Esophagus squamous epithelium (tissue), 5 donors: ENCODE data around the gene CAV2. TPM values are rescaled to one million over a fixed set of nuclear protein-coding genes. Genes with fewer than 3 reads are reported as not detected.

ENCODE experiments used
- DNase-seq: peaks from one replicate; lab custom pipeline; 2025; lab: John Stamatoyannopoulos, UW
- H3K27ac ChIP-seq, 4 donors: fragments of 200-600 bp; sonication (generic); one replicate each; pipeline ENCODE4 v1.5.1; 2016 to 2019; ENCODE audit warnings: mild to moderate bottlenecking in 1 of 4
- H3K27me3 ChIP-seq, 4 donors: fragments of 200-600 bp; sonication (generic); 1 replicate in 3 of 4; 2 replicates in 1 of 4; pipeline versions ENCODE4 v1.5.1 to v1.6.0; 2017 to 2021; ENCODE audit warnings: antibody characterized with exemption in 1 of 4
- H3K36me3 ChIP-seq, 3 donors: fragments of 200-600 bp; sonication (generic); one replicate each; pipeline ENCODE4 v1.5.1; 2016 to 2019
- H3K4me1 ChIP-seq, 3 donors: fragments of 200-600 bp; sonication (generic); one replicate each; pipeline ENCODE4 v1.5.1; 2017 to 2019
- H3K4me3 ChIP-seq, 4 donors: fragments of 200-600 bp; sonication (generic); 1 replicate in 3 of 4; 2 replicates in 1 of 4; pipeline ENCODE4 v1.5.1; 2016 to 2019; ENCODE audit warnings: mild to moderate bottlenecking in 2 of 4, moderate library complexity in 1 of 4
- H3K9me3 ChIP-seq, 3 donors: fragments of 200-600 bp; sonication (generic); one replicate each; pipeline ENCODE4 v1.5.1; 2016 to 2019
- CTCF ChIP-seq, 6 experiments: fragments of 450-650 bp in 4 of 6; fragments of 200-600 bp in 2 of 6; sonication (generic) in 2 of 6; IDR thresholded peaks; one replicate each; pipeline ENCODE4 v1.5.1; 2016 to 2019; ENCODE audit warnings: antibody characterized with exemption in 6 of 6, mild to moderate bottlenecking in 4 of 6, moderate library complexity in 4 of 6
- POLR2A ChIP-seq, 4 donors: fragments of 450-650 bp; IDR thresholded peaks; one replicate each; pipeline ENCODE4 v1.6.1; 2017; ENCODE audit warnings: antibody characterized with exemption in 4 of 4, mild to moderate bottlenecking in 4 of 4, moderate library complexity in 3 of 4
- WGBS, 2 donors: methylation state at CpG; one replicate each; pipeline ENCODE4 v1.1.5; 2018; 5-methylcytosine and 5-hydroxymethylcytosine counted together
- intact Hi-C: fragments of 100-400 bp; cut with DNase I; formaldehyde crosslinking; loops from one replicate; pipeline ENCODE4 v1.15.0; 2022
- total RNA-seq, 4 donors: library from RNA; depleted of rRNA; stranded (reverse); fragments of >200 nt; gene quantifications; one replicate each; pipeline ENCODE4 v1.1.0, GENCODE V29; 2016
- donor health status: DM: yes; HTN: yes; CAD: no.

Gene CAV2
- total RNA-seq, 4 donors from 2014 or later, result 31.8 to 85.3 (median 73.4) TPM

- peaks cover 19 to 87% (median 27%) of the 10 kb centered on the region in 3 donors for H3K4me1 ChIP-seq
- DNase-seq, result no peak
These were observed 28.7 kb downstream of the CAV2 start for GRCh38 chr7:116528008-116528789.

GRCh38 chr7:116529250-116529649, 29.7 kb downstream of the CAV2 start:
- H3K4me3 ChIP-seq, result peak overlapping the region in 2 of 4 donors; percentile 62 to 90
- WGBS, 2 donors, result 23 to 25% methylated on average over 1 of the region's 1 CpG
- peaks cover 19 to 76% (median 20%) of the 10 kb centered on the region in 3 donors for H3K4me1 ChIP-seq
- intact Hi-C loops, result loop anchor here (5.0 kb wide), 2 partner anchors 212 to 272 kb away; no protein-coding TSS in a partner anchor
- no peaks in the 10 kb centered on the region for H3K9me3 ChIP-seq
- peaks cover 0 to 12% (median 0%) of the 10 kb centered on the region in 3 donors for H3K36me3 ChIP-seq
- TF ChIP-seq CTCF (IDR thresholded peaks at IDR 0.05) (no peak), POLR2A (IDR thresholded peaks at IDR 0.05) (no peak)
- DNase-seq, result no peak
- peak overlapping the region in 3 of 4 donors; percentile 17 to 97 (median 93) for H3K27ac ChIP-seq
- peaks cover 0 to 16% (median 0%) of the 10 kb centered on the region in 4 donors for H3K27me3 ChIP-seq

More at GRCh38 chr7:116528008-116528789, 28.7 kb downstream of the CAV2 start:
- Histone ChIP-seq H3K27ac (peak overlapping the region; percentile 93 to 98 (median 95)), H3K4me3 (peak overlapping the region in 3 of 4 donors; percentile 62 to 90 (median 88)), H3K36me3 (peaks cover 0 to 12% (median 0%) of the 10 kb centered on the region in 3 donors), H3K27me3 (peaks cover 0 to 16% (median 0%) of the 10 kb centered on the region in 4 donors), H3K9me3 (no peaks in the 10 kb centered on the region)
- TF ChIP-seq POLR2A (IDR thresholded peaks at IDR 0.05), result no peak
- TF ChIP-seq CTCF (IDR thresholded peaks at IDR 0.05), result no peak
- WGBS, 2 donors, result 38 to 49% methylated on average over 2 to 3 of the region's 3 CpGs
- intact Hi-C loops, result loop anchor here (5.0 kb wide), 2 partner anchors 211 to 271 kb away; no protein-coding TSS in a partner anchor

- intact Hi-C loops, result loop anchor here (10.0 kb wide), 1 partner anchor 55 kb away; no protein-coding TSS in a partner anchor
- Histone ChIP-seq H3K36me3 (peaks cover 0 to 12% (median 0%) of the 10 kb centered on the region in 3 donors), H3K27ac (peak overlapping the region in 1 of 4 donors; percentile 11), H3K4me1 (peaks cover 12 to 75% (median 24%) of the 10 kb centered on the region in 3 donors), H3K27me3 (peaks cover 0 to 9% (median 0%) of the 10 kb centered on the region in 4 donors), H3K4me3 (peak overlapping the region in 3 of 4 donors; percentile 2 to 90 (median 13)), H3K9me3 (no peaks in the 10 kb centered on the region)
- WGBS, 2 donors, result 53 to 60% methylated on average over 3 of the region's 3 CpGs
- no peak for DNase-seq
- no peak for TF ChIP-seq CTCF (IDR thresholded peaks at IDR 0.05)
- no peak for TF ChIP-seq POLR2A (IDR thresholded peaks at IDR 0.05)
These were observed 30.7 kb downstream of the CAV2 start for GRCh38 chr7:116530107-116530820.

- Histone ChIP-seq H3K27ac (no peak overlapping the region), H3K36me3 (peaks cover 0 to 25% (median 5%) of the 10 kb centered on the region in 3 donors), H3K27me3 (no peaks in the 10 kb centered on the region), H3K4me1 (peaks cover 4 to 59% (median 28%) of the 10 kb centered on the region in 3 donors), H3K9me3 (no peaks in the 10 kb centered on the region), H3K4me3 (peak overlapping the region in 1 of 4 donors; percentile 40)
- TF ChIP-seq CTCF (IDR thresholded peaks at IDR 0.05), result no peak
- TF ChIP-seq POLR2A (IDR thresholded peaks at IDR 0.05), result no peak
- intact Hi-C loops, result loop anchor here (10.0 kb wide), 1 partner anchor 53 kb away; no protein-coding TSS in a partner anchor
- DNase-seq, result no peak
- WGBS, 2 donors, result 68 to 79% methylated on average over 3 of the region's 3 CpGs
These were observed 32.7 kb downstream of the CAV2 start for GRCh38 chr7:116532102-116532688.
